GM23248 (cell line): ENCODE results near the gene HIGD1A. TPM values are rescaled to one million over a fixed set of nuclear protein-coding genes. Genes with fewer than 3 reads are reported as not detected.

ENCODE experiments used
- DNase-seq: peaks from one replicate; pipeline ENCODE4 v3.0.0-alpha.2; 2015
- H2AFZ ChIP-seq: fragments of 200-600 bp; sonication (generic); 2 replicates; pipeline ENCODE4 v1.6.1; 2016; ENCODE audit warnings: antibody characterized with exemption
- H3F3A ChIP-seq: fragments of 200-600 bp; sonication (generic); 2 replicates; pipeline ENCODE4 v1.6.1; 2016; ENCODE audit warnings: mild to moderate bottlenecking, antibody characterized with exemption, mixed run types; ENCODE audit not compliant: insufficient read depth
- H3K27ac ChIP-seq: fragments of 200-600 bp; sonication (generic); 2 replicates; pipeline ENCODE4 v1.5.1; 2016; ENCODE audit warnings: mild to moderate bottlenecking
- H3K27me3 ChIP-seq: fragments of 200-600 bp; sonication (generic); replicated peaks from 2 replicates; pipeline ENCODE4 v1.6.1; 2016; ENCODE audit warnings: mild to moderate bottlenecking; ENCODE audit not compliant: insufficient read depth
- H3K36me3 ChIP-seq: fragments of 200-600 bp; sonication (generic); 2 replicates; pipeline ENCODE4 v1.6.1; 2016; ENCODE audit warnings: low read depth, mild to moderate bottlenecking
- H3K4me1 ChIP-seq: fragments of 200-600 bp; sonication (generic); 2 replicates; pipeline ENCODE4 v1.6.1; 2016; ENCODE audit warnings: mild to moderate bottlenecking; ENCODE audit not compliant: insufficient read depth
- H3K4me2 ChIP-seq: fragments of 200-600 bp; sonication (generic); one replicate; pipeline ENCODE4 v1.6.1; 2016; ENCODE audit warnings: mild to moderate bottlenecking; ENCODE audit not compliant: unreplicated experiment
- H3K4me3 ChIP-seq: fragments of 200-600 bp; sonication (generic); 2 replicates; pipeline ENCODE4 v1.5.1; 2016; ENCODE audit warnings: mild to moderate bottlenecking
- H3K79me2 ChIP-seq: fragments of 200-600 bp; sonication (generic); 2 replicates; pipeline ENCODE4 v1.6.1; 2016; ENCODE audit warnings: mild to moderate bottlenecking; ENCODE audit not compliant: insufficient read depth
- H3K9ac ChIP-seq: fragments of 200-600 bp; sonication (generic); 2 replicates; pipeline ENCODE4 v1.6.1; 2016; ENCODE audit warnings: mild to moderate bottlenecking
- H3K9me2 ChIP-seq: fragments of 200-600 bp; sonication (generic); 2 replicates; pipeline ENCODE4 v1.6.1; 2016; ENCODE audit warnings: mixed run types, mild to moderate bottlenecking, moderate library complexity; ENCODE audit not compliant: insufficient read depth
- H3K9me3 ChIP-seq: fragments of 200-600 bp; sonication (generic); one replicate; pipeline ENCODE4 v1.6.1; 2017; ENCODE audit warnings: low read depth
- H4K20me1 ChIP-seq: fragments of 200-600 bp; sonication (generic); 2 replicates; pipeline ENCODE4 v1.6.0; 2016; ENCODE audit not compliant: insufficient read depth
- EZH2 ChIP-seq: fragments of 200-600 bp; sonication (generic); IDR thresholded peaks from 2 replicates; pipeline ENCODE4 v1.6.1; 2018; ENCODE audit warnings: antibody characterized with exemption, mild to moderate bottlenecking; ENCODE audit not compliant: insufficient read depth, poor library complexity, severe bottlenecking
- EZH2phosphoT487 ChIP-seq: fragments of 200-600 bp; sonication (generic); IDR thresholded peaks from 2 replicates; pipeline ENCODE4 v1.6.1; 2018; ENCODE audit warnings: antibody characterized with exemption, moderate library complexity, mild to moderate bottlenecking, low read depth; ENCODE audit not compliant: insufficient read depth
- WGBS, 2 experiments: methylation state at CpG; one replicate each; pipeline ENCODE4 v1.1.6; 2015 to 2017; ENCODE audit warnings: low lambda C conversion rate in 2 of 2, low coverage in 1 of 2; ENCODE audit errors: missing lambda C conversion rate in 2 of 2; 5-methylcytosine and 5-hydroxymethylcytosine counted together
- in situ Hi-C: fragments of 300-500 bp; cut with MboI; formaldehyde crosslinking; loops from 2 replicates; pipeline ENCODE4 v1.15.0; 2020
- polyA plus RNA-seq: library from polyadenylated mRNA; unstranded; fragments of >200 nt; fragmentation: Nextera tagmentation; extraction: Ambion mirVana; gene quantifications from 2 replicates; pipeline ENCODE4 v1.2.1, GENCODE V29; 2016
- total RNA-seq: library from RNA; depleted of rRNA; stranded (reverse); fragments of >200 nt; shearing (Covaris generic); gene quantifications from 2 replicates; pipeline ENCODE4 v1.2.3, GENCODE V29; 2014

HIGD1A gene
- total and polyA plus RNA-seq, 2 experiments from 2014 or later, result 173 to 217 TPM

DNA sequence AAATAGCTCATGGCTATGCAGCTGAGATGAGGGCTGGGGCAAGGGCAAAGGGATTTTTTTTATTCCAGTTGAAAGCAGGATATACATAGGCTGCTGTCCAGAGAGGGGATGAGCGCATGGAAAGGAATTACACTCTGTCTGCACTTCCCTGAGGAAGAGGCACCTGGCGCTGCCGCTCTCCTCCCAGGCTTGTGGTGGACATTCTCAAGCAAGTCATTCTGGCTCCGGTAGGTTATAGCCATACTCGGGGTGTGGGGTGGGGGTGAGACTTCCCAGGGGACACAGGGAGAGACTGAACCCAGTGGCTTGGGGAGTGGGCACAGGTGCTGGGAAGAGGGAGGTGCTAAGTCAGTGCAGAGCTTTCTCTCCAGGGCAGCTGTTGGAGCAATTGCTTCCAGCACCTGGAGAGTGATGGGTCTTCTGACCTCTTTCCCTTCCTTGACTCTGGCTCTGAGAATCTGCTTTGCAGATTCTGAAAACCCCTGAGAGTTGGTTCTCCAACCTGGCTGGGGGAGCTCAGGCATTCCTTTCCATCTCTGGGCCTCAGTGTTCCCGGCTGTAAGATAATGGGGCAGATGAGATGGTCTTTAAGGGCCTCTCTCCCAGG lies 47.0 kb upstream of the HIGD1A start:
- no peak overlapping the region for H3K9ac ChIP-seq
- no peak overlapping the region for H2AFZ ChIP-seq
- H3K4me3 ChIP-seq, result no peak overlapping the region
- no peaks in the 10 kb centered on the region for H3K79me2 ChIP-seq
- H3K27ac ChIP-seq, result no peak overlapping the region
- H3K36me3 ChIP-seq, result no peaks in the 10 kb centered on the region
- no peaks in the 10 kb centered on the region for H4K20me1 ChIP-seq
- no peak overlapping the region for H3K4me2 ChIP-seq
- no peaks in the 10 kb centered on the region for H3K9me2 ChIP-seq
- TF ChIP-seq EZH2phosphoT487, result no peak
- TF ChIP-seq EZH2, result no peak
- H3K9me3 ChIP-seq, result no peaks in the 10 kb centered on the region
- peaks cover 12% of the 10 kb centered on the region for H3K27me3 ChIP-seq
- DNase-seq, result no peak
- H3K4me1 ChIP-seq, result no peaks in the 10 kb centered on the region
- WGBS, 2 experiments, result 65 to 66% methylated on average over 6 of the region's 6 CpGs
- in situ Hi-C loops, result no loop called here
- no peaks in the 10 kb centered on the region for H3F3A ChIP-seq

DNA sequence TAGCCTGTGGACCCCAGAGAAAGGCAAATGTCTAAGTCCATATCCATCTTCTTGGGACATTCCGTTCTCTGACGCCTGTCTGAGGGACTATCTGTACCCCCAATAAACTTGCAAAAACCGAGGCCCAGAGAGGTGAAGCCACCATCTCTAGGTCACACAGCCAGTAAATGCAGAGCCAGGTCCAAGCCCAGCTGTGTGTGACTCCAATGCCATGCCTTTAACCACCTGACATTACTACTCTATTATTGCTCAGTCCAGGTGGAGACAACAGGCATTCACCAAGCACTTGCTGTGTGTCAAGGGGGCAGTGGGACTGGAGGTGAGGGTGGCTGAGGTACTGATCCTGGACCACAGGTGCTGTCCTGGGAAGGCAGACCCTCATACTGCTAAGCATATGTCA lies 46.0 kb upstream of the HIGD1A start:
- no peaks in the 10 kb centered on the region for H3F3A ChIP-seq
- no peaks in the 10 kb centered on the region for H3K9me2 ChIP-seq
- H3K4me3 ChIP-seq, result no peak overlapping the region
- H3K4me2 ChIP-seq, result no peak overlapping the region
- H4K20me1 ChIP-seq, result no peaks in the 10 kb centered on the region
- no peak overlapping the region for H2AFZ ChIP-seq
- H3K27me3 ChIP-seq, result peaks cover 10% of the 10 kb centered on the region
- H3K4me1 ChIP-seq, result no peaks in the 10 kb centered on the region
- H3K36me3 ChIP-seq, result no peaks in the 10 kb centered on the region
- WGBS, 2 experiments, result 32 to 41% methylated on average over 3 of the region's 3 CpGs
- in situ Hi-C loops, result no loop called here
- no peaks in the 10 kb centered on the region for H3K79me2 ChIP-seq
- no peak overlapping the region for H3K9ac ChIP-seq
- H3K27ac ChIP-seq, result no peak overlapping the region
- no peak for TF ChIP-seq EZH2phosphoT487
- no peak for TF ChIP-seq EZH2
- no peaks in the 10 kb centered on the region for H3K9me3 ChIP-seq
- DNase-seq, result no peak

DNA sequence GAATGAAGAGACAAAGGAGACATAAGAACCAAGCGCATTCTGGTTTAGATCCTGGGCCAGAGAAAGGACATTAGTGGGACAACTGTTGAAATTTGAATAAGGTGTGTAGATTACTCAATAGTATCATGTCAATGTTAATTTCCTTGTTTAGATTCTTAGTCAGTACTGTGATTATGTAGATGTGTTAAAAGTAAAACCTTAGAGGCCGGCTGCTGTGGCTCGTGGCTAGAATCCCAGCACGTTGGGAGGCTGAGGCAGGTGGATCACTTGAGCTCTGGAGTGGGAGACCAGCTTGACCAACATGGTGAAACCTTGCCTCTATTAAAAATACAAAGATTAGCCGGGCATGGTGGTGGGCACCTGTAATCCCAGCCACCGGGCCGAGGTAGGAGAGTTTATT lies 44.7 kb upstream of the HIGD1A start:
- Histone ChIP-seq H3K36me3 (no peaks in the 10 kb centered on the region), H3K27me3 (peaks cover 8% of the 10 kb centered on the region), H3K27ac (no peak overlapping the region), H3K4me3 (no peak overlapping the region), H4K20me1 (no peaks in the 10 kb centered on the region), H3K4me1 (no peaks in the 10 kb centered on the region), H3K9me3 (no peaks in the 10 kb centered on the region), H3K4me2 (no peak overlapping the region), H3K9me2 (no peaks in the 10 kb centered on the region), H2AFZ (no peak overlapping the region), H3K9ac (no peak overlapping the region), H3K79me2 (no peaks in the 10 kb centered on the region), H3F3A (no peaks in the 10 kb centered on the region)
- no peak for DNase-seq
- no peak for TF ChIP-seq EZH2phosphoT487
- no peak for TF ChIP-seq EZH2
- 88 to 89% methylated on average over 7 of the region's 7 CpGs for WGBS, 2 experiments
- in situ Hi-C loops, result no loop called here

GRCh38 chr3:42847731-42848130 lies 43.4 kb upstream of the HIGD1A start:
- Histone ChIP-seq H3K4me1 (no peaks in the 10 kb centered on the region), H2AFZ (no peak overlapping the region), H3K4me2 (no peak overlapping the region), H4K20me1 (no peaks in the 10 kb centered on the region), H3K9me2 (no peaks in the 10 kb centered on the region), H3K27me3 (no peaks in the 10 kb centered on the region; the same call in 1 of the 2 replicates), H3K9ac (no peak overlapping the region), H3K27ac (no peak overlapping the region), H3K36me3 (no peaks in the 10 kb centered on the region), H3K4me3 (no peak overlapping the region), H3K9me3 (no peaks in the 10 kb centered on the region), H3F3A (no peaks in the 10 kb centered on the region), H3K79me2 (no peaks in the 10 kb centered on the region)
- DNase-seq, result no peak
- 4% methylated on average over 3 to 4 of the region's 4 CpGs for WGBS, 2 experiments
- in situ Hi-C loops, result no loop called here
- TF ChIP-seq EZH2phosphoT487 (no peak), EZH2 (no peak)
